Tibial nerve (tissue), 3 donors: ENCODE measurements around the gene PLA2G3.

Experiments used
- POLR2A ChIP-seq, 2 donors: fragments of 450-650 bp; IDR thresholded peaks; one replicate each; pipeline ENCODE4 v1.6.1; 2017; ENCODE audit warnings: antibody characterized with exemption in 2 of 2, mild to moderate bottlenecking in 2 of 2, moderate library complexity in 2 of 2
- TF ChIP-seq, protein P1 (sequence below), 5 experiments: fragments of 200-600 bp in 3 of 5; fragments of 450-650 bp in 2 of 5; sonication (generic) in 3 of 5; IDR thresholded peaks; one replicate each; pipeline ENCODE4 v1.5.1; 2016 to 2019; ENCODE audit warnings: antibody characterized with exemption in 5 of 5, mild to moderate bottlenecking in 3 of 5, moderate library complexity in 2 of 5

DNA sequence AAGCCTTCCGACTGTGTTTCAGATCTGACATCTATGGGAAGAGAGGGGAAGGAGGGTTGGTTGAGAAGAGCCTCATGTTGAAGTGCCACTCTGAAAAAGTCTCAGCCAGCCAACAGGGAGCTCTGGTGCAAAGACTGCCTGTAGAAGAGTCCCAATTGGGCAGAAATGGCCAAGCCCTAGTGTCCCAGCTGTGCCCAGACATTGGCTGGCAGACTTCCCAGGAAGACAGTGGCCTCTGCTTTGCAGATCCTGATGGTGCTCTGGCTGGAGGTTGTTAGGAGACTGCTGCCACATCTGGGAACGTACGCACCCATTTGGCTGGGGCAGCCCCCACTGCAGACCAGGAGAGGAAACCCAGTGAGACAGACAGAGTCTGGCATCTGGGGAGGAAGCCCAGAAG lies 3.2 kb upstream of the PLA2G3 start:
- no peak for TF ChIP-seq POLR2A (IDR thresholded peaks at IDR 0.05)
- TF ChIP-seq, protein P1, sequence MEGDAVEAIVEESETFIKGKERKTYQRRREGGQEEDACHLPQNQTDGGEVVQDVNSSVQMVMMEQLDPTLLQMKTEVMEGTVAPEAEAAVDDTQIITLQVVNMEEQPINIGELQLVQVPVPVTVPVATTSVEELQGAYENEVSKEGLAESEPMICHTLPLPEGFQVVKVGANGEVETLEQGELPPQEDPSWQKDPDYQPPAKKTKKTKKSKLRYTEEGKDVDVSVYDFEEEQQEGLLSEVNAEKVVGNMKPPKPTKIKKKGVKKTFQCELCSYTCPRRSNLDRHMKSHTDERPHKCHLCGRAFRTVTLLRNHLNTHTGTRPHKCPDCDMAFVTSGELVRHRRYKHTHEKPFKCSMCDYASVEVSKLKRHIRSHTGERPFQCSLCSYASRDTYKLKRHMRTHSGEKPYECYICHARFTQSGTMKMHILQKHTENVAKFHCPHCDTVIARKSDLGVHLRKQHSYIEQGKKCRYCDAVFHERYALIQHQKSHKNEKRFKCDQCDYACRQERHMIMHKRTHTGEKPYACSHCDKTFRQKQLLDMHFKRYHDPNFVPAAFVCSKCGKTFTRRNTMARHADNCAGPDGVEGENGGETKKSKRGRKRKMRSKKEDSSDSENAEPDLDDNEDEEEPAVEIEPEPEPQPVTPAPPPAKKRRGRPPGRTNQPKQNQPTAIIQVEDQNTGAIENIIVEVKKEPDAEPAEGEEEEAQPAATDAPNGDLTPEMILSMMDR (IDR thresholded peaks at IDR 0.05), result no peak
